HepG2 (cell line): Measurements from ENCODE around the gene ALCAM. TPM values are rescaled to one million over a fixed set of nuclear protein-coding genes. Genes with fewer than 3 reads are reported as not detected.

Experiments used
- DNMT1 ChIP-seq: sonication (generic); formaldehyde crosslinking; IDR thresholded peaks from 2 replicates; pipeline ENCODE4 v1.5.1; 2020; ENCODE audit warnings: mild to moderate bottlenecking, missing genetic modification reagents
- EP300 ChIP-seq, 3 experiments: sonication (generic) in 1 of 3; formaldehyde crosslinking in 1 of 3; IDR thresholded peaks; 2 replicates each; pipeline versions ENCODE4 v1.5.1 to v1.6.1; 2011 to 2020; ENCODE audit warnings: low read depth in 2 of 3, low read length in 2 of 3, borderline replicate concordance in 1 of 3, improper control_type of control experiment in 1 of 3, mild to moderate bottlenecking in 1 of 3, missing genetic modification reagents in 1 of 3, moderate library complexity in 1 of 3
- FOXO1 ChIP-seq: sonication (generic); formaldehyde crosslinking; IDR thresholded peaks from 2 replicates; pipeline ENCODE4 v1.4.0; 2020; ENCODE audit warnings: missing genetic modification reagents
- HES4 ChIP-seq: sonication (generic); formaldehyde crosslinking; IDR thresholded peaks from 2 replicates; pipeline ENCODE4 v1.9.0; 2021; ENCODE audit warnings: mild to moderate bottlenecking, missing genetic modification reagents, borderline replicate concordance
- NR3C1 ChIP-seq: sonication (generic); formaldehyde crosslinking; IDR thresholded peaks from 2 replicates; pipeline ENCODE4 v1.4.0; 2020; ENCODE audit warnings: missing genetic modification reagents
- ONECUT2 ChIP-seq: sonication (generic); formaldehyde crosslinking; IDR thresholded peaks from 2 replicates; pipeline ENCODE4 v1.4.0; 2020; ENCODE audit warnings: missing genetic modification reagents
- RAD51 ChIP-seq: fragments of 450-650 bp; IDR thresholded peaks from 2 replicates; pipeline ENCODE4 v1.6.1; 2016; ENCODE audit warnings: borderline replicate concordance
- SAFB2 ChIP-seq: sonication (generic); formaldehyde crosslinking; IDR thresholded peaks from 2 replicates; pipeline ENCODE4 v1.5.1; 2020; ENCODE audit warnings: missing genetic modification reagents, low read depth, mild to moderate bottlenecking, borderline replicate concordance
- SP4 ChIP-seq: sonication (generic); formaldehyde crosslinking; IDR thresholded peaks from 2 replicates; pipeline ENCODE4 v1.8.1; 2023; ENCODE audit warnings: mild to moderate bottlenecking, missing genetic modification reagents
- TGIF2 ChIP-seq: IDR thresholded peaks from 2 replicates; pipeline ENCODE4 v1.6.1; 2016; ENCODE audit warnings: control low read depth, missing compliant biosample characterization
- ZBTB7A ChIP-seq: sonication (generic); formaldehyde crosslinking; IDR thresholded peaks from 2 replicates; pipeline ENCODE4 v1.8.0; 2022; ENCODE audit warnings: mild to moderate bottlenecking, missing genetic modification reagents
- ZFP36L1 ChIP-seq: sonication (generic); formaldehyde crosslinking; IDR thresholded peaks from 2 replicates; pipeline ENCODE4 v1.8.0; 2022; ENCODE audit warnings: mild to moderate bottlenecking, missing genetic modification reagents, moderate library complexity
- ZMYM4 ChIP-seq: sonication (generic); formaldehyde crosslinking; IDR thresholded peaks from 2 replicates; pipeline ENCODE4 v1.8.1; 2023; ENCODE audit warnings: mild to moderate bottlenecking, missing genetic modification reagents
- ZNF180 ChIP-seq: sonication (generic); formaldehyde crosslinking; IDR thresholded peaks from 2 replicates; pipeline ENCODE4 v1.4.0; 2020; ENCODE audit warnings: low read depth, missing genetic modification reagents, borderline replicate concordance
- ZNF230 ChIP-seq: sonication (generic); formaldehyde crosslinking; IDR thresholded peaks from 2 replicates; pipeline ENCODE4 v1.4.0; 2020; ENCODE audit warnings: mild to moderate bottlenecking, missing genetic modification reagents
- ZNF746 ChIP-seq: sonication (generic); formaldehyde crosslinking; IDR thresholded peaks from 2 replicates; pipeline ENCODE4 v1.8.0; 2022; ENCODE audit warnings: mild to moderate bottlenecking, missing genetic modification reagents
- ZNF75D ChIP-seq: sonication (generic); formaldehyde crosslinking; IDR thresholded peaks from 2 replicates; pipeline ENCODE4 v1.8.1; 2023; ENCODE audit warnings: missing genetic modification reagents, mild to moderate bottlenecking, borderline replicate concordance
- ZNF790 ChIP-seq: sonication (generic); formaldehyde crosslinking; IDR thresholded peaks from 2 replicates; pipeline ENCODE4 v1.8.0; 2022; ENCODE audit warnings: missing genetic modification reagents, mild to moderate bottlenecking, borderline replicate concordance
- ZNF792 ChIP-seq: IDR thresholded peaks from 2 replicates; pipeline ENCODE4 v1.6.1; 2016
- ZSCAN22 ChIP-seq: sonication (generic); formaldehyde crosslinking; IDR thresholded peaks from 2 replicates; pipeline ENCODE4 v1.4.0; 2020; ENCODE audit warnings: mild to moderate bottlenecking, missing genetic modification reagents
- polyA plus RNA-seq, 8 experiments: library from polyadenylated mRNA; depleted of rRNA in 3 of 8; stranded (reverse) in 7 of 8; unstranded in 1 of 8; fragments of >200 nt; fragmentation: Illumina TruSeq in 4 of 8; extraction: Trizol in 4 of 8; gene quantifications; 2 replicates each; pipeline versions ENCODE4 v1.2.1 to v1.2.3, GENCODE V29; 2011 to 2016; ENCODE audit warnings: low read depth in 4 of 8, missing spikeins in 1 of 8, mixed read lengths in 1 of 8; ENCODE audit not compliant: insufficient read depth in 1 of 8
- total RNA-seq, 5 experiments: library from RNA; depleted of rRNA; stranded (reverse); fragments of >200 nt; fragmentation: Illumina TruSeq; extraction: Trizol; gene quantifications; 2 replicates each; pipeline ENCODE4 v1.2.3, GENCODE V29; 2016; ENCODE audit warnings: low read depth in 1 of 5
- TF ChIP-seq, protein P1 (sequence below): sonication (generic); formaldehyde crosslinking; IDR thresholded peaks from 2 replicates; pipeline ENCODE4 v1.4.0; 2020; ENCODE audit warnings: missing genetic modification reagents
- TF ChIP-seq, protein P2 (sequence below): sonication (generic); formaldehyde crosslinking; IDR thresholded peaks from 2 replicates; pipeline ENCODE4 v1.4.0; 2020; ENCODE audit warnings: mild to moderate bottlenecking, missing genetic modification reagents
- TF ChIP-seq, protein P3 (sequence below): sonication (generic); formaldehyde crosslinking; IDR thresholded peaks from 2 replicates; pipeline ENCODE4 v1.4.0; 2020; ENCODE audit warnings: missing genetic modification reagents

ALCAM gene
- total and polyA plus RNA-seq, 2 of the 13 experiments (the other 11 are each of a cell fraction or from before 2014, with no cell fraction given), result 26.0 to 33.1 TPM

DNA sequence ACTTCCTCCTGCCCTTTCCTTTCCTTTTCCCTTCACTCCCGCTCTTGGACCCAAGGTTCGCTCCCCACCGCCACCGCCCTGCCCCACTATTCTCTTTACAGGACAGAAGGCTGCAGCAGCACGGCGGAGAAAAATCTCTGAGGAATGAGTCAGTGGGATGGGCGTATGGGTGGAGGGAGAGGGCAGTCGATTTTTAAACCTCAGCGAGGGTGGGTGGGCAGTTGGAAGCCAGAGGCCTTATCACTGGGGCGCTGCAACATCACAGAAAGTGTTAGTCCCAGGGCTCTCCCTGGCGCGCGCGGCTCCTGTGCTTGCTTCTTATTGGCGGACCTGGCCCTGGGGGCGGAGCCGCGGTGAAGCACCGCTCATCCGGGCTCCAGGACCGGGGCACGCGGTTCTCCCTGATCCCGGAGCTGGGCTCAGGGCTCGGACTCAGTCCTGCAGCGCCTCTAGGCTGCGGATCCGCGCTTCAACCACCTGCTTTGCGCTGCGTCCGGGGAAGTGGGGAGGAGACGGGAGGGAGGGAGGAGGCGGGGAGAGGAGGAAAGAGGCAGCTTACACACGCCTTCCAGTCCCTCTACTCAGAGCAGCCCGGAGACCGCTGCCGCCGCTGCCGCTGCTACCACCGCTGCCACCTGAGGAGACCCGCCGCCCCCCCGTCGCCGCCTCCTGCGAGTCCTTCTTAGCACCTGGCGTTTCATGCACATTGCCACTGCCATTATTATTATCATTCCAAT is at the start of gene ALCAM (continued):
- TF ChIP-seq, protein P1, sequence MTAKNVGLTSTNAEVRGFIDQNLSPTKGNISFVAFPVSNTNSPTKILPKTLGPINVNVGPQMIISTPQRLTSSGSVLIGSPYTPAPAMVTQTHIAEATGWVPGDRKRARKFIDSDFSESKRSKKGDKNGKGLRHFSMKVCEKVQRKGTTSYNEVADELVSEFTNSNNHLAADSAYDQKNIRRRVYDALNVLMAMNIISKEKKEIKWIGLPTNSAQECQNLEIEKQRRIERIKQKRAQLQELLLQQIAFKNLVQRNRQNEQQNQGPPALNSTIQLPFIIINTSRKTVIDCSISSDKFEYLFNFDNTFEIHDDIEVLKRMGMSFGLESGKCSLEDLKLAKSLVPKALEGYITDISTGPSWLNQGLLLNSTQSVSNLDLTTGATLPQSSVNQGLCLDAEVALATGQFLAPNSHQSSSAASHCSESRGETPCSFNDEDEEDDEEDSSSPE (CRISPR knock-in tag), result peak; percentile 91
- TF ChIP-seq ZNF230 (CRISPR knock-in tag), result peak; percentile 57; the same call in 1 of the 2 replicates
- peak; percentile 83 for TF ChIP-seq ZNF746 (CRISPR knock-in tag)
- TF ChIP-seq RAD51, result no peak
- peak; percentile 83 for TF ChIP-seq SP4 (CRISPR knock-in tag)
- TF ChIP-seq, protein P2, sequence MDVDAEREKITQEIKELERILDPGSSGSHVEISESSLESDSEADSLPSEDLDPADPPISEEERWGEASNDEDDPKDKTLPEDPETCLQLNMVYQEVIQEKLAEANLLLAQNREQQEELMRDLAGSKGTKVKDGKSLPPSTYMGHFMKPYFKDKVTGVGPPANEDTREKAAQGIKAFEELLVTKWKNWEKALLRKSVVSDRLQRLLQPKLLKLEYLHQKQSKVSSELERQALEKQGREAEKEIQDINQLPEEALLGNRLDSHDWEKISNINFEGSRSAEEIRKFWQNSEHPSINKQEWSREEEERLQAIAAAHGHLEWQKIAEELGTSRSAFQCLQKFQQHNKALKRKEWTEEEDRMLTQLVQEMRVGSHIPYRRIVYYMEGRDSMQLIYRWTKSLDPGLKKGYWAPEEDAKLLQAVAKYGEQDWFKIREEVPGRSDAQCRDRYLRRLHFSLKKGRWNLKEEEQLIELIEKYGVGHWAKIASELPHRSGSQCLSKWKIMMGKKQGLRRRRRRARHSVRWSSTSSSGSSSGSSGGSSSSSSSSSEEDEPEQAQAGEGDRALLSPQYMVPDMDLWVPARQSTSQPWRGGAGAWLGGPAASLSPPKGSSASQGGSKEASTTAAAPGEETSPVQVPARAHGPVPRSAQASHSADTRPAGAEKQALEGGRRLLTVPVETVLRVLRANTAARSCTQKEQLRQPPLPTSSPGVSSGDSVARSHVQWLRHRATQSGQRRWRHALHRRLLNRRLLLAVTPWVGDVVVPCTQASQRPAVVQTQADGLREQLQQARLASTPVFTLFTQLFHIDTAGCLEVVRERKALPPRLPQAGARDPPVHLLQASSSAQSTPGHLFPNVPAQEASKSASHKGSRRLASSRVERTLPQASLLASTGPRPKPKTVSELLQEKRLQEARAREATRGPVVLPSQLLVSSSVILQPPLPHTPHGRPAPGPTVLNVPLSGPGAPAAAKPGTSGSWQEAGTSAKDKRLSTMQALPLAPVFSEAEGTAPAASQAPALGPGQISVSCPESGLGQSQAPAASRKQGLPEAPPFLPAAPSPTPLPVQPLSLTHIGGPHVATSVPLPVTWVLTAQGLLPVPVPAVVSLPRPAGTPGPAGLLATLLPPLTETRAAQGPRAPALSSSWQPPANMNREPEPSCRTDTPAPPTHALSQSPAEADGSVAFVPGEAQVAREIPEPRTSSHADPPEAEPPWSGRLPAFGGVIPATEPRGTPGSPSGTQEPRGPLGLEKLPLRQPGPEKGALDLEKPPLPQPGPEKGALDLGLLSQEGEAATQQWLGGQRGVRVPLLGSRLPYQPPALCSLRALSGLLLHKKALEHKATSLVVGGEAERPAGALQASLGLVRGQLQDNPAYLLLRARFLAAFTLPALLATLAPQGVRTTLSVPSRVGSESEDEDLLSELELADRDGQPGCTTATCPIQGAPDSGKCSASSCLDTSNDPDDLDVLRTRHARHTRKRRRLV (CRISPR knock-in tag), result no peak
- no peak for TF ChIP-seq ZNF180 (CRISPR knock-in tag)
- TF ChIP-seq ZNF792 (CRISPR knock-in tag), result peak; percentile 78
- no peak for TF ChIP-seq EP300 (IDR thresholded peaks at IDR 0.05; ENCODE audit: low read depth in 2 of 2, low read length in 2 of 2)
- TF ChIP-seq EP300 (CRISPR knock-in tag; IDR thresholded peaks at IDR 0.05; ENCODE audit: borderline replicate concordance), result no peak
- peak; percentile 24; the same call in 1 of the 2 replicates for TF ChIP-seq HES4 (CRISPR knock-in tag)
- TF ChIP-seq FOXO1 (CRISPR knock-in tag), result no peak; the same call in 1 of the 2 replicates
- no peak for TF ChIP-seq NR3C1
- 0 out of 2 replicates have a peak, but pooled peaks have one; percentile 91 for TF ChIP-seq ZFP36L1 (CRISPR knock-in tag)
- TF ChIP-seq, protein P3, sequence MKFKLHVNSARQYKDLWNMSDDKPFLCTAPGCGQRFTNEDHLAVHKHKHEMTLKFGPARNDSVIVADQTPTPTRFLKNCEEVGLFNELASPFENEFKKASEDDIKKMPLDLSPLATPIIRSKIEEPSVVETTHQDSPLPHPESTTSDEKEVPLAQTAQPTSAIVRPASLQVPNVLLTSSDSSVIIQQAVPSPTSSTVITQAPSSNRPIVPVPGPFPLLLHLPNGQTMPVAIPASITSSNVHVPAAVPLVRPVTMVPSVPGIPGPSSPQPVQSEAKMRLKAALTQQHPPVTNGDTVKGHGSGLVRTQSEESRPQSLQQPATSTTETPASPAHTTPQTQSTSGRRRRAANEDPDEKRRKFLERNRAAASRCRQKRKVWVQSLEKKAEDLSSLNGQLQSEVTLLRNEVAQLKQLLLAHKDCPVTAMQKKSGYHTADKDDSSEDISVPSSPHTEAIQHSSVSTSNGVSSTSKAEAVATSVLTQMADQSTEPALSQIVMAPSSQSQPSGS (CRISPR knock-in tag), result peak; percentile 31
- 0 out of 2 replicates have a peak, but pooled peaks have one; percentile 13 for TF ChIP-seq ZBTB7A (CRISPR knock-in tag)
- TF ChIP-seq ZMYM4 (CRISPR knock-in tag), result peak; percentile 97
- TF ChIP-seq ZNF75D (CRISPR knock-in tag), result no peak
- no peak for TF ChIP-seq SAFB2 (CRISPR knock-in tag)
- TF ChIP-seq ZNF790, result peak; percentile 72; the same call in 1 of the 2 replicates
- TF ChIP-seq DNMT1, result no peak
- no peak for TF ChIP-seq TGIF2 (CRISPR knock-in tag)
- TF ChIP-seq ZSCAN22, result no peak
- peak; percentile 15; the same call in 1 of the 2 replicates for TF ChIP-seq ONECUT2
